Activated naive CD4-positive, alpha-beta T cell treated with anti-CD3 and anti-CD28 coated beads for 36 hours (primary cell): ENCODE measurements around the gene RCN2. TPM values are rescaled to one million over a fixed set of nuclear protein-coding genes. Genes with fewer than 3 reads are reported as not detected.

Experiments
- CTCF ChIA-PET: fragments of 350-600 bp; sonication (Branson Sonifier 250); formaldehyde crosslinking; loops from one replicate; lab custom pipeline; 2021; ENCODE audit warnings: antibody characterized with exemption; lab: Charles Lee
- DNase-seq: peaks from one replicate; pipeline ENCODE4 v3.0.0-alpha.2; 2020
- H3K27ac Mint-ChIP-seq: one replicate; pipeline ENCODE4 v1.8.0; 2021; ENCODE audit warnings: mild to moderate bottlenecking, mixed read lengths
- H3K27me3 Mint-ChIP-seq: one replicate; pipeline ENCODE4 v1.8.0; 2021; ENCODE audit warnings: low read depth, mixed read lengths
- H3K36me3 Mint-ChIP-seq: one replicate; pipeline ENCODE4 v1.8.0; 2021; ENCODE audit warnings: low read depth, mixed read lengths
- H3K4me1 Mint-ChIP-seq: one replicate; pipeline ENCODE4 v1.8.0; 2021; ENCODE audit warnings: low read depth, mixed read lengths
- H3K4me3 Mint-ChIP-seq: one replicate; pipeline ENCODE4 v1.8.0; 2021; ENCODE audit warnings: mild to moderate bottlenecking, moderate library complexity, mixed read lengths
- H3K9me3 Mint-ChIP-seq: one replicate; pipeline ENCODE4 v1.8.0; 2021; ENCODE audit warnings: mixed read lengths
- intact Hi-C: fragments of 100-400 bp; cut with micrococcal nuclease; formaldehyde crosslinking; loops from one replicate; pipeline ENCODE4 v1.15.1; 2023
- total RNA-seq, 2 experiments: library from RNA; stranded (reverse); gene quantifications; one replicate each; pipeline ENCODE4 v1.2.3, GENCODE V29; 2021

Gene RCN2
- total RNA-seq, 2 experiments from 2014 or later = 23.7 to 25.2 TPM

- Mint-ChIP-seq H3K27ac (no peak overlapping the region), H3K36me3 (peaks cover 23% of the 10 kb centered on the region), H3K9me3 (no peaks in the 10 kb centered on the region), H3K27me3 (no peaks in the 10 kb centered on the region), H3K4me3 (no peak overlapping the region), H3K4me1 (peaks cover 14% of the 10 kb centered on the region)
- CTCF ChIA-PET = interaction anchor here (1.5 kb wide), 1 partner anchor 604 kb away, joined by 4 read pairs; no protein-coding TSS in a partner anchor
- intact Hi-C loops = no loop called here
- DNase-seq = no peak
These were observed 7.2 kb downstream of the RCN2 start for GRCh38 chr15:76938752-76939151.

DNA sequence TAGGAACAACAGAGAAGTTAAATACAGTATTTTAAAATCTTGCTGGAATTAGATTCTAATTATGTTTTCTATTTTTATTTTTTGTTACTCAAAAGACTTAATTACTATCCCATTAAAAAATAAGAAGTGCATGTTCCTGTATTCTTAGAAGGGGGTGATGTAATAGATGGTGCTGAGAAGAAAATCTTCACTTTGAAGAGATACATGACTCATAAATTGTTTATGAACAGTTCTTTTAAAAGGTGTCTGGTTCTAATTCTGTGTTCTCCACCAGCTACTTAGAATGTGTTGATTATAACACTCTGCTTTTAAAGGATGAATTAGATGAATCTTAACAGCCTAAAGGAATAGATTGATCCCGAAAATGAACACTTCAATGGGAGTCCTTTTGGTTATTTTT lies 8.2 kb downstream of the RCN2 start:
- no peaks in the 10 kb centered on the region for H3K9me3 Mint-ChIP-seq

GRCh38 chr15:76941636-76942035 lies 10.1 kb downstream of the RCN2 start:
- H3K4me1 Mint-ChIP-seq = peaks cover 5% of the 10 kb centered on the region
- H3K27ac Mint-ChIP-seq = no peak overlapping the region
- no peak overlapping the region for H3K4me3 Mint-ChIP-seq

More for the DNA sequence above, 8.2 kb downstream of the RCN2 start:
- peaks cover 13% of the 10 kb centered on the region for H3K4me1 Mint-ChIP-seq
- intact Hi-C loops = loop anchor here (2.0 kb wide), 1 partner anchor 481 kb away; the partner anchor contains the start of genes HMG20A and PEAK1
- H3K4me3 Mint-ChIP-seq = no peak overlapping the region
- H3K27me3 Mint-ChIP-seq = no peaks in the 10 kb centered on the region
- CTCF ChIA-PET = no interaction called here
- H3K27ac Mint-ChIP-seq = peak overlapping the region; percentile 59
- no peak for DNase-seq
- H3K36me3 Mint-ChIP-seq = peaks cover 28% of the 10 kb centered on the region

DNA sequence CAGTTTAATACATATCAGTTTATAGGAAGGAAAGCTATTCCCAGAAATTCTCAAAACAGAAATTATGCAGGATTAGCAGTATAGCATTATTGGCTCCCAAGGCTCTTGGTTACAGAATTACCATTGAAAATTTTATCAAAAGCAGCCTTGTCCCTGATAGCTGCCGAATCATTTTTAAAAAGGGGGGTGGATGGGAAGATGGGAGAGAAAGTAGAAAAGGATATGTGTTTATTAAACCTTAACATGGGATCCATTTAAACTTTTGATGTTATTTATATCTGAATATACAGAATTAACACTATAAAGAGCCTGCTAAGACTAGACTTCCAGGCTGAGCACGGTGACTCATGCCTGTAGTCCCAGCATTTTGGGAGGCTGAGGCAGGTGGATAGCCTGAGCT lies 10.8 kb downstream of the RCN2 start:
- Mint-ChIP-seq H3K27ac (no peak overlapping the region), H3K4me1 (peaks cover 5% of the 10 kb centered on the region), H3K4me3 (no peak overlapping the region), H3K9me3 (no peaks in the 10 kb centered on the region), H3K27me3 (no peaks in the 10 kb centered on the region), H3K36me3 (peaks cover 26% of the 10 kb centered on the region)
- CTCF ChIA-PET = interaction anchor here (0.8 to 1.4 kb wide), 4 partner anchors 8 to 601 kb away, joined by 3 to 5 read pairs (median 3); no protein-coding TSS in a partner anchor
- DNase-seq = no peak
- intact Hi-C loops = no loop called here

More at GRCh38 chr15:76941636-76942035, 10.1 kb downstream of the RCN2 start:
- H3K27me3 Mint-ChIP-seq = no peaks in the 10 kb centered on the region
- H3K36me3 Mint-ChIP-seq = peaks cover 26% of the 10 kb centered on the region
- intact Hi-C loops = loop anchor here (2.0 kb wide), 1 partner anchor 479 kb away; the partner anchor contains the start of genes HMG20A and PEAK1
- no peak for DNase-seq
- CTCF ChIA-PET = interaction anchor here (0.6 to 1.4 kb wide), 13 partner anchors 9 to 1505 kb away, joined by 3 to 5 read pairs (median 3); no protein-coding TSS in a partner anchor
- no peaks in the 10 kb centered on the region for H3K9me3 Mint-ChIP-seq

DNA sequence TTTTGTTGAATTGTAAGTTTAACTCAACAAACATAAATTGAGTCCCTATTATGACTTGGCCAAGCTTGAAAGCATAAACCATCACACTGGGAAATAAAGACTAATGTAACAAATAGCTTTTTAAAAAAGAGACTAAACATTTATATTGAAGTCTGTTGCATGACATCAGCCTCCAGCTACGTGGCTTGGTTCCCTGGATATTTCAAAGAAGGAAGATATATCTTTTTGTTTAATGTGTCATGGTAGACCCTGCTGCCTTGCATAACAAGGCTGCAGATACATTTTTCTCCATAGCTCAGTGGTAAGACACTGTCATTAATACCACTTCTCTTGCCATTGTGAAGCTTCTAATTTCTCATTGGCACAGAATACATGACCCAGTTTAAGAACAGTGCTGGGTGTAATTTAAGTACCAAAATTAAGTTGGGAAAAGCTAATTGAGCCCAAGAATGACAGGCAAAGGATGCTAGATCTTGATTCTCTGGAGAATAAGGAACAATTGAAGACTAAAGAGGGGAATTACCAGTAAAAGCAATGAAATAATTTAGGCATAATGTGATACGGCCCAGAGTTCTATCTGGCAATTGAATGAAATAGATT lies 14.0 kb downstream of the RCN2 start:
- H3K9me3 Mint-ChIP-seq = no peaks in the 10 kb centered on the region
- peaks cover 28% of the 10 kb centered on the region for H3K36me3 Mint-ChIP-seq
- no peaks in the 10 kb centered on the region for H3K4me1 Mint-ChIP-seq
- CTCF ChIA-PET = interaction anchor here (1.3 kb wide), 1 partner anchor 28 kb away, joined by 4 read pairs; no protein-coding TSS in a partner anchor
- H3K27ac Mint-ChIP-seq = no peak overlapping the region
- H3K27me3 Mint-ChIP-seq = no peaks in the 10 kb centered on the region
- intact Hi-C loops = no loop called here
- DNase-seq = no peak
- no peak overlapping the region for H3K4me3 Mint-ChIP-seq

DNA sequence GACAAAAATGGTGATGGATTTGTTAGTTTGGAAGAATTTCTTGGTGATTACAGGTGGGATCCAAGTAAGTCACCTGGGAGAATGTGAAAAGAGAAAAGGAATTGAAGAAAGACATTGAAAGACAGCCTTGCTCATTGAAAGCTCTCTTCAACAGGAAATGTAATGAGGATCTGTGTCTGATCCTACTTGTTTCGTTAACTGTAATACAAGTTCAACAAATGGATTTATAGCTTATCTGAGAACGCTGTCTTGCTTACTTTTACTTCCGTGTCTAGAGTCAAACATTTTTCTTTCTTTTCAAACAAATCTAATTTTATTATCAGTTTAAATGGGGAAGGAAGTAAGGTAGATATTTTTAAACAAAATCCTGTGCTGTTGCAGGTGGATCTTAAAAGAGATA lies 15.9 kb downstream of the RCN2 start:
- Mint-ChIP-seq H3K27me3 (no peaks in the 10 kb centered on the region), H3K27ac (no peak overlapping the region), H3K9me3 (no peaks in the 10 kb centered on the region), H3K4me1 (peaks cover 7% of the 10 kb centered on the region), H3K4me3 (no peak overlapping the region), H3K36me3 (peaks cover 32% of the 10 kb centered on the region)
- intact Hi-C loops = no loop called here
- DNase-seq = no peak
- CTCF ChIA-PET = interaction anchor here (1.1 kb wide), 1 partner anchor 28 kb away, joined by 3 read pairs; no protein-coding TSS in a partner anchor

GRCh38 chr15:76951220-76951619 lies 19.7 kb downstream of the RCN2 start:
- CTCF ChIA-PET = interaction anchor here (0.9 to 1.6 kb wide), 2 partner anchors 9 to 22 kb away, joined by 3 to 5 read pairs; no protein-coding TSS in a partner anchor
- Mint-ChIP-seq H3K4me3 (no peak overlapping the region), H3K27me3 (no peaks in the 10 kb centered on the region), H3K27ac (no peak overlapping the region), H3K36me3 (peaks cover 13% of the 10 kb centered on the region), H3K9me3 (no peaks in the 10 kb centered on the region), H3K4me1 (peaks cover 7% of the 10 kb centered on the region)
- DNase-seq = no peak
- intact Hi-C loops = no loop called here

DNA sequence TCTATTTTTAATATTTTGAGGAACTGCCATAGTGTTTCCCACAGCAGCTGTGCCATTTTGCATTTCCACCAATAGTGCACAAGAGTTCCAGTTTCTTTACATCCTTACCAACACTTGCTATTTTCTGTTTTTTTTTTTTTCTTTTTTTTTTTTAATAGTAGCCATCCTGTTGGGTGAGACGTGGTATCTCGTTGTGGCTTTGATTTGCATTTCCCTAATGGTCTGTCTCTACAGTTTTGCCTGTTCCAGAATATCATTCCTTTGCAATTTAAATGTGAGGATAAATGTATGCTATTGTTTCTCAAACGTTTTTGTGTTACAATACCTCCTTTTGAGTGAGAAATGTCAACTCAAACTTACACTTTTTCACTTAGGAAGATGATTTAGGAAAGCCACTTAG lies 22.4 kb downstream of the RCN2 start:
- DNase-seq = no peak
- H3K4me1 Mint-ChIP-seq = peaks cover 7% of the 10 kb centered on the region
- H3K27me3 Mint-ChIP-seq = no peaks in the 10 kb centered on the region
- H3K27ac Mint-ChIP-seq = no peak overlapping the region
- no peaks in the 10 kb centered on the region for H3K9me3 Mint-ChIP-seq
- intact Hi-C loops = no loop called here
- peaks cover 7% of the 10 kb centered on the region for H3K36me3 Mint-ChIP-seq
- CTCF ChIA-PET = interaction anchor here (0.9 to 3.0 kb wide), 2 partner anchors 19 to 33 kb away, joined by 4 to 13 read pairs; no protein-coding TSS in a partner anchor
- no peak overlapping the region for H3K4me3 Mint-ChIP-seq

- intact Hi-C loops = no loop called here
- CTCF ChIA-PET = interaction anchor here (0.7 to 3.0 kb wide), 3 partner anchors 19 to 80 kb away, joined by 3 to 13 read pairs (median 4); no protein-coding TSS in a partner anchor
- Mint-ChIP-seq H3K27ac (no peak overlapping the region), H3K27me3 (no peaks in the 10 kb centered on the region), H3K4me1 (peaks cover 7% of the 10 kb centered on the region), H3K4me3 (no peak overlapping the region), H3K9me3 (no peaks in the 10 kb centered on the region), H3K36me3 (peaks cover 7% of the 10 kb centered on the region)
- no peak for DNase-seq
These were observed 23.2 kb downstream of the RCN2 start for GRCh38 chr15:76954744-76955143.

- CTCF ChIA-PET = interaction anchor here (1.5 to 2.6 kb wide), 2 partner anchors 9 to 12 kb away, joined by 3 to 14 read pairs; no protein-coding TSS in a partner anchor
- Mint-ChIP-seq H3K27me3 (peaks cover 7% of the 10 kb centered on the region), H3K36me3 (no peaks in the 10 kb centered on the region), H3K4me3 (no peak overlapping the region), H3K4me1 (no peaks in the 10 kb centered on the region), H3K27ac (no peak overlapping the region), H3K9me3 (no peaks in the 10 kb centered on the region)
- intact Hi-C loops = no loop called here
- no peak for DNase-seq
These were observed 29.9 kb downstream of the RCN2 start for GRCh38 chr15:76961268-76962011.

DNA sequence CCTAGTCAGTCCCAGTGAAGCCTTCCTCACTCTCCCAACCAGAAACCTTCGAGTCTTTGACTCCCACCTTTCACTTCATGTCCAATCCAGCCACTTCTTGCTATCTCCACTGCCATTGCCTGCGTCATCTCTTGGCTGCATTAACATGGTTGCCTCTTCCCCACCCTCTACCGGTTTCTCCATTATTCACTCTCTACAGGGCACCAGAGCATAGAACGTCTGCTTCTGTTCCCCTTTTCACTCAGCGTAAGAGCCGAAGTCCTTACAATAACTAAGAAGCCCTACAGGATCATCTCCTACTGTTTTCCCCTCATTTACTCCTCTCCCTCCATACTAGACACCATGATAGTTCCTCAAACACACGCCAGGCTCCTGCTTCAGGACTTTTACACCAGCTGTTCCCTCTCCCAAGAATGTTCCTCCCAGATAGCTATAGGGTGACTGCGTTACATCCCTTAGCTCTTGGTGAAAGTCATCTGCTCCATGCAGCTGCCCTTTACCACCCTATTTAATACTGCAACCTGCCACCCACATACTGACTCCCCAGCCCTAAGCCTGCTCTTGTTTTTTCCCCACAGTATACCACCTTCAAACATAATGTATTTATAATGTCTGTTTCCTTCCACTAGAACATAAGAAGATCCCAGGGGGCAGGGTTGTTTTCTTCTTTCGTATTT lies 30.9 kb downstream of the RCN2 start:
- peaks cover 7% of the 10 kb centered on the region for H3K27me3 Mint-ChIP-seq
- no peaks in the 10 kb centered on the region for H3K4me1 Mint-ChIP-seq
- H3K4me3 Mint-ChIP-seq = no peak overlapping the region
- H3K36me3 Mint-ChIP-seq = no peaks in the 10 kb centered on the region
- intact Hi-C loops = no loop called here
- CTCF ChIA-PET = interaction anchor here (0.6 to 2.6 kb wide), 3 partner anchors 8 to 96 kb away, joined by 3 to 14 read pairs (median 3); no protein-coding TSS in a partner anchor
- no peak overlapping the region for H3K27ac Mint-ChIP-seq
- H3K9me3 Mint-ChIP-seq = no peaks in the 10 kb centered on the region
- no peak for DNase-seq

- no peaks in the 10 kb centered on the region for H3K9me3 Mint-ChIP-seq
- CTCF ChIA-PET = interaction anchor here (2.6 kb wide), 1 partner anchor 10 kb away, joined by 14 read pairs; no protein-coding TSS in a partner anchor
- no peak overlapping the region for H3K4me3 Mint-ChIP-seq
- no peak overlapping the region for H3K27ac Mint-ChIP-seq
- H3K36me3 Mint-ChIP-seq = no peaks in the 10 kb centered on the region
- DNase-seq = no peak
- H3K27me3 Mint-ChIP-seq = peaks cover 7% of the 10 kb centered on the region
- no peaks in the 10 kb centered on the region for H3K4me1 Mint-ChIP-seq
- intact Hi-C loops = no loop called here
These were observed 32.0 kb downstream of the RCN2 start for GRCh38 chr15:76963596-76963995.
